ENCODE data around the gene LYST.
"Not testable (repeated sequence)": the region's sequence is repeated elsewhere in the genome, so short reads cannot be mapped to it uniquely, and the experiment has no call there.

The LYST gene

DNA sequence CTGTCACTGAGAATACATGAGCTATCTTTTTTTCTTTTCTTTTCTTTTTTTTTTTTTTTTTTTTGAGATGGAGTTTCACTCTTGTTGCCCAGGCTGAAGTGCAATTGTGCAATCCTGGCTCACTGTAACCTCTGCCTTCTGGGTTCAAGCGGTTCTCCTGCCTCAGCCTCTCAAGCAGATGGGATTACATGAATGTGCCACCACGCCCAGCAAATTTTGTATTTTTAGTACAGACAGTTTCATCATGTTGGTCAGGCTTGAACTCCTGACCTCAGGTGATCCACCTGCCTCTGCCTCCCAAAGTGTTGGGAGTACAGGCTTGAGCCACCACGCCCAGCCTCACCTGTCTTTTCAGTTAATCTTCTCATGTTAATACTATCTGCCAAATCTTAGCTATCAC, 112.5 kb downstream of the LYST start:
- DNase-seq: not testable (repeated sequence)

DNA sequence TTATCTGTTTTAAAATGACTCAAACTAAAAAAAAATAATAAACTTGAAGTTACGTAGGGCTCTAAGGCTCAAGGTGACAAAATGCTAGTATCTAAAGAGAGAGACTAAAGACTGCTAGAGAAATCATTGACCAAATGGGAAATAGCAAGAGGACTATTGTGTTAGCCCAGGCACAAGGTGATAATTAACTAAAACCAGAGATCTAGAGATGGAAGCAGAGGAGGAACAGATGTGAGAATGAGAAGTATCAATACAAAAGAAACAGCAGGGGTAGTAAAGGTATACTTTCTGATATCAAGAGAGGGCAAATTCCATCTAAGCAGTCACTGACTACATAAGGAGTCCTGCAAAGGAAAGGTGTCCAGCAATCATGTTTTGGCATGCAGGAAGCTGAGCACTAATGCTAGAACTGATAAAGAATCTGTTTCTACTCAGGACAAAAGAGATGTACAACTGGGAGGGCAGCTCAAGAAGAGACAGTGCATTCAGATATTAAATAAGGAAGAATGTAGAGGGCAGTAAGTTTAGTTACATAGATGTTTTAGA, 116.9 kb downstream of the LYST start:
- DNase-seq: no peak

DNA sequence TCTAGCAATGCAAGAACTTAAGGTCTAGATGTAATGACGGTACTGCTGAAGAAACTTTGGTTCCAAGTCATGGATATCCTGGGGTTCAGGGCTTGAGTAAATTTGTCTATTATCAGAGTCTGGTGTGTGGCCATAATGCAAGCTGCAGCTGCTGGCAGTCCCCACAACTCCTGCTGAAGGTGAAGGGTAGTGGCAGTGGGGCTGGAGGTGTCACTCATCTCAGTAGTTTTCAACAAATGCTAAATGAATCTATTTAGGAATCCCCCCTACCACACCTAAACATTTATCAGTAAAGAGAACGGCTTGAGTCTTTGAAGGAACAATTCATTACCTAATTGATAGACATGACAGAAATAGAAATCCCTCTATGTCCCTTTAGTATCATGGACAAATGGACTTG, 118.0 kb downstream of the LYST start:
- DNase-seq: no peak

DNA sequence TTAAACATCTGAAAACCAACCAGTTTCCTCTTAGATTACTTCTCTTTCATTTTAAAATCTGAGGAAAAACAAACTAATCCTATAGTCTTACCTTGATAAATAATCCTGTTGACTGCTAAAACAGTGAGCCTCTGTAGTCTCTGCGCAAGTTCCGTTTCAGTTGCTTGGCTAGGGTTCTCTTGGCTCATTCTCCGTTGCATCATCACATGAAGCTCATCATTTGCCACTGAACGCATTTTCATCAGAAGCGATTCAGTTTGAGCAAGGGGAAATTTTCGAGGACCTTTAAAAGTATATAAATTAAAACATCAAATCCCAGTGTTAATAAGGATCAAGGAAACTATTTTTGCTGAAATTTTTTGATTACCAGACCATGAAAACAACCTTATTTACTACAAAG, 120.5 kb downstream of the LYST start:
- DNase-seq: no peak

DNA sequence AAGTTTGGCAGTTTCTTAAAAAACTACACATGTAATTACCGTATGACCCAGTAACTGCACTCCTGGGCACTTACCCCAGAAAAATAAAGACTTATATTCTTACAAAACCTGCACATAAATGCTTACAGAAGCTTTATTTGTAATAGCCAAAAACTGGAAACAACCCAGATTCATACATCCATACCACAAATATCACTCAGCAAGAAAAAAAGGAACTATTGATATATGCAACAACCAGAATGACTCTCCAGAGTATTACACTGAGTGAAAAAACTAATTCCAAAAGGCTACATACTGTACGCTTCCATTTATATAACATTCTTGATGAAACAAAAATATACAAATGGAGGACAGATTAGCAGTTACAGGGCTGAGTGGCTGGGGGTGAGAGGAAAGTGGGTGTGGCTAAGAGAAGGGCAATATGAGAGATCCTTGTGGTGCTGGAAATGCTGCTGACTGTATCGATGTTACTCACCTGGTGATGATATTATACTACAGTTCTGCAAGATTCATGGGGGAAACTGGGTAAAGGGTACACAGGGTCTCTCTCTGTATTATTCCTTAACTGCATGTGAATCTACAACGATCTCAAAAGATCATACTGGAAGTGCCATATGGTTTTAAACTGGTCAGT, 121.1 kb downstream of the LYST start:
- no peak for DNase-seq

DNA sequence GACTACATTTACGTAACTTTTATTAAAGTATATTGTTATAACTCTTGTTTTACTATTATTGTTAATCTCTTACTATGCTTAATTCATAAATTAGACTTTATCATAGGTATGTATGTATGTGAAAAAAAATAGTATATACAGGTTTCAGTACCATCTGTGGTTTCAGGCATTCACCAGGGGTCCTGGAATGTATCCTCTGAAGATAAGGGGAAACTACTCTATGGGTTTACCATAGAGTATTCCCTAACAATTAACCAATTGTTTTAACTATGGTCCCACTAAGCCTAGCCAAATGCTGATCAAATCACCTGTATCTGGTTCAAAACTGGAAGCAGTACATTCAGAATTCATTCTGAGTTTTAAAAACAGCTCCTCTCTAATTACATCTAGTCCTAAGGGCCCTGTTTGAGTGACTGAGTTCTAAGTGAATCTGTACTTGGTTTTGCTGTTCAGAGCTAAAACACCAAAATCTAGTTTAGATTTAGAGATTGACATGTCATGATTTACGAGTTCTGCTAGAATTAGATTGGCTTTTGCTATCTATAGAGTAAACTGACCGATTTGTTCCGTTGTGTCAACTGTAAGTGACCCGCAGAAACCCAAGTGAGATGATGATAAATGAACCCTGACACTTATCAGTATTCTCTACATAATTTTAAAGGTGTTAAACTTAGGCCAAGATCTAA, 123.6 kb downstream of the LYST start:
- DNase-seq: no peak

DNA sequence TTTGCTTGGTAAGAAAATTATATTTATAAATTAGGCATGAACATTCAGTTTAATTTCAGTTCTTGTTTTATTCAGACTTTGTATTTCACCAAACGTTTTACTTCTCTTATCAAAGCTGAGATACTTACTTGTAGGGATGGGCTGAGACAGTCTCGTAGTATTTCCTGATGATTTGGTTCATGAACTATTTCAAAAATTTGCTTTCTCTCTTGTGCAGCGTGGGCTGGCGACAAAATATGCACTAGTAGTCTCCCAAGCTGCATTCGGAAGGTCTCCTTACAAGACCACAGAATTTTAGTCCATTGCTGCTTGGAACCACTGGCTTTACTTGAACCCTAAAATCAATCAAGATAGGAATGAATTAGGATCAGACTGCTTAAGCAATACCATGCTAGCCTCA, 125.4 kb downstream of the LYST start:
- no peak for DNase-seq

DNA sequence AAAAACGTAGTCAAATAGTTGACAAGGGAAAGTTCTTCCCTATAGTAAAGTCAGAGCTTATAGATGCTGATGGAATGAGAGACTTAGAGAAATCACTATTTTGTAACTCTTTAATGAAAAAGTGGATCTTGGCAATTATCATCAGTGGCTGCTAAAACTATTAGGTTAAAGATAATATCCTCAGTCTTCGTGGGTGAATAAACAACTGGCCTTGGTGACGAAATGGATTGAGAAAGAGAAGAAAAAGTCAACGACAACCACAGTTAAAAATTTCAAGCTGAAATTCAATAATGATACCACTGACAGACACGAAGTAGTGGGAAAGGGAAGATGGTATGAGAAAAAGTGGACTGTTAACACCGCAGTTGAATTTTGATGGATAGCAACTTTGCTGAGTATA, 127.1 kb downstream of the LYST start:
- DNase-seq: no peak

DNA sequence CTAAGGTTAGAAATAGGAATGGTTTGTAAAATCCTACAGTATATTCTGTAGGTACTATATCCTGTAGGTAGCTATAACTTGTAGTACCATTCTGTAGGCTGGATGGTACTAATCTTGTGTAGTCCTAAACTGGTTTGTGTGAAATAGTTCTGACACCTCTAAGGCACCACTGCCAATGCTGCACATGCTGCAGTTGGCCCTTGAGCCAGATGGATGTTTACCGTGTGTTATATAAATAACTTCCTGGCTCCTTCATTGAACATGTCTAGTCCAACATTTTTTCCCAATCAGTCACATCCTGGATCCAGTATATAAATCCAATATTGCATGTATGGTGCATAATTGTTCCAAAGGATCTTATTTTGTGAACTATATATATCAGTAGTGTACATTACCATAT, 127.6 kb downstream of the LYST start:
- no peak for DNase-seq

DNA sequence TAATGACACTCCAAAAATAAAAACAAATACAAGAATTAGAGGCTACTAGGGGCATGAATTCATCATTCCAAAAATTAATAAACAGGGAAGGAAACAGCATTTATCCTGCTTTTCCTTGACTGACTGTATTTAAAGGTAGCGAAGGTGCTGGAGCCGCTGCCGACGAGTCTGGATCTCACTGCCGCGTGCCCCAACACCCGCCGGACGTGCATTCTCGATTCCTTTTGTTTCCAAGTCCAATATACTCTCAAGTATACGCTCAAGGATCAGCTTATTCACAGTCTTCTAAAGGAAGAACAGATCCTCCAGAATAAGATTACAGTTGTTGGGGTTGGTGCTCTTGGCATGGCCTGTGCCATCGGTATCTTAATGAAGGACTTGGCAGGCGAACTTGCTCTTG, 129.0 kb downstream of the LYST start:
- DNase-seq: no peak

DNA sequence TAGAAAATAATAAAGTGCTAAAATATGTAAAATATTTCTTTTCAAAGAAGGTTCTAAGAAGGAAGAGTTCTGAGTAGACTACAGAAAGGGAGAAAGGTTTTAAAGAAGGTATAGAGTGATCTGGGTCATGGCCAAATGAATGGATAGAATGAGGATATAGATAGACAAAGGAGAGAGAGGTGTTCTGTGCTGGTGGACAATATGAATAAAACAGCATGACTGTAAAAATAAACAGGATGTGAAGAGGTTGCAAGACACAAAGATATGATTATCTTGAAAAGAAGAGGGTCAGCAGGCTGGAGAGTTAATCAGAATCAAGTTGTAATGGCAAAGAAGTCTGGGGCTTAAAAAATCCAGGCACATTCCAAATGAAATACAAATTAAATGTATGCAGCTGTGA, 130.4 kb downstream of the LYST start:
- DNase-seq: no peak

DNA sequence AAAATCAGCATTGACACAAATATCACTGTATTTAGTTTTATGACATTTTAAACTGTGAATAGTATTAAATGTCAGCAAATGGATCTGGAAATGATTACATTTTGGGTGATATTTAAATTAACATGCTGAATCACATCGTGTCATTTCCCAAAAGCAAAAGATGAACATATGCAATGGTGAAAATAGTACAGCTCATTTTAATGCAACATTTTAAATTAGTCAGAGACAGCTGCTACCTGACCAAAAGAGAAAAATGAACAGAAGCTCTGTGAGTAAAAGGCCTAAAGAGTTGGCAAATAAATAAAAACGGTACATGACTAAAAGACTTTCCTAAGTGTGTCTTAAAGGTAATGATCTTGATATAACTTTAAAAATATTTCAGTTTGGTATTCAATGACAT, 131.1 kb downstream of the LYST start:
- DNase-seq: no peak

DNA sequence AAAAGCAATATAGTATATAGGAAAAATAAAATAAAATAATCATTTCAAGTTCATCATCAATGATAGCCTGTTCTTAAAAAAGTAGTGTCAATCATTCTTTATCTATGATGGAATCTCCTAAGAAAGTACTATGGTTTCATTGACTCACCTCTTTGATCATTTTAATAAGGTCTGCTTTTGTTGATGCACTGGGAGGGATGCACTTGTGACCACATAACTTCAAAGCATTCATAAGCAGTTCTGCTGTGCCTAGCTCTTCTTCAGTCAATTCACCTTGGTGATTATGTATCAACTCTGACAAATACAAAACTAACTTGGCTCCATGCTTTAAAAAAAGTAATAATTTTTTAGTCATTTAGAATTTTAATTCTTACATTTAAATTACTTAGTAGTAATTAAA, 132.4 kb downstream of the LYST start:
- DNase-seq: no peak

DNA sequence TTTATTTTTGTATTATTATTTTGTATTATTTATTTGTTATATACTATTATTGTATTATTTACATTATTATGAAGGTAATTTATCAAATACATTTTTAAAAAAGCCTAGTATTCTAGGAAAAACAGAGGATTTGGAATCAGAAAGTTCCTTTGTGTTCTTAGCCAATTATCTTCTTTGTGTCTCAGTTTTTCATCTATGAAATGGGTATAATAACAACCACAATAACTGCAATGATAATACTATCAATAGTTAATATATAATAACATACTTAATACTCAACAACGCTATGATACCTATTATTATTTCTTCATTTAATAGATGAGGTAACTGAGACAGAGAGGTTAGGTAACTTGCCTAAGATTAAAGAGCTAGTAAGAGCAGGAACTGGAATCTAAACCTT, 136.7 kb downstream of the LYST start:
- DNase-seq: no peak

DNA sequence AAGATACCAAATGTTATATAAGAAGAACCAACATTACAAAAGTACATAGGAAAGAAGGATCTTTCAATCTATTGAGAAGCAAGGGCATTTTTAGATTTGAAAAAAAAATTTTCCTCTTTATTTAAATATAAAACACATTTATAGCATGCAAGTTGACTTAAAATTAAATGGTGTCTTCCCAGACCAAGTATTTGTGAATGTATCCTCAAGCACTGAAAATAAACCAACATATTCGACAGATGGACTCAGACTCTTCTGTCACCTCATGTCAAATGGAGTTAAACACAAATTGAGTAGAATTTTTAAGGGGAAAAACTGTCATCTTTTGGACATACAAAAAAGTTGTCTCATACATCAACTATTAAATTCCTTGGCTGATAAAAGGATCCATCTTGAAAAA, 140.1 kb downstream of the LYST start:
- DNase-seq: no peak

DNA sequence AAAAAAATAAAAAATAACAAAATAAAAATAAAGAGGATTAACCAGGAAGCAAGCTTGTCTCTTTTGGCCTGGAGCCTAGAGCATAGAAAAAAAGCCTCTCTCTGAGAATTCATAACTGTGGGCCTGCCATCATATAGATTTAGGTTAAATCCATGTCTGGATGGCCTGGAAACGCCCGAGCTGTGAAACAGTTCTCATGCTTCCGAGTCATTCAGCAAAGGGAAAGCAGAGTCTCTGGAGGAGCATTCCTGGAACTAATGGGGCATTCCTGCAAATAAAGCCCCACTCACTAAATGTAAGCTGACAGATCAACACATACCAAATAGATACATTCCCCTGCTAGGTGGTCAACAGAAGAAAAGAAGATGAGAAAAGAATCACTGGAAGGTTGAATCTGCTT, 141.3 kb downstream of the LYST start:
- no peak for DNase-seq

DNA sequence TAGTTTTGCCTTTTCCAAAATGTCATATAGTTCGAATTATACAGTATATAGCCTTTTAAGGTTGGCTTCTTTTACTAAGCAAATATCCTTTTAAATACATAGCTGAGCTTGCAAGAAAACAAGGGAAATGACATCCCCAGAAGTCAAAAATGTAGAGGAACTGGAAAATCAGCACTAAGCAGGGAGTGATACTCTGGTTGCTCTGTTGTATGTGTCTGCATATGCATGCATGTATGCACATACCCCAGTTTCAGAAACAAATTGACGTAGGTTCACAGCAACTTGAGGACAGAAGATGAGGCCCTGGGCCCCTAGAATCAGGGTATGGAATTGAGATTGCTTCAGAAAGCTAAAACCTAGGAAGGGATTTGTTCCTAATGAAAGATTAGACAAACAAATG, 142.0 kb downstream of the LYST start:
- DNase-seq: no peak

DNA sequence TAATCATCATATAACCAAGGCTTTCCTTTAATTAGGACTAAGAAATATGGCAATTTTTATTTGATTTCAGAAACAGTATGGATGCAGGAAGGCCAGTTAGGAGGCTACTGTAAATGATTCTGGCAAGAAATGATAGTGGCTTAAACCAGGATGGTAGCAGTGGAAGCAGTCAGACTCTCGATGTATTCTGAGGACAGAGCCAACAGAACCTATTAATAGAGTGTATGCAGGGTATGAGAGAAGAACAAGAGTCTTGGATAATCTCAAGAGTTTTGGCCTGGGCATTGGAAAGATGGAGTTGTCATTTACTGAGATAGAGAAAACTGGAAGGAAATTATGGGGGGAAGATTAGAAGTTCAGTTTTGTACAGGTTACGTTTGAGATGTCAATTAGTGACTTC, 143.8 kb downstream of the LYST start:
- no peak for DNase-seq

DNA sequence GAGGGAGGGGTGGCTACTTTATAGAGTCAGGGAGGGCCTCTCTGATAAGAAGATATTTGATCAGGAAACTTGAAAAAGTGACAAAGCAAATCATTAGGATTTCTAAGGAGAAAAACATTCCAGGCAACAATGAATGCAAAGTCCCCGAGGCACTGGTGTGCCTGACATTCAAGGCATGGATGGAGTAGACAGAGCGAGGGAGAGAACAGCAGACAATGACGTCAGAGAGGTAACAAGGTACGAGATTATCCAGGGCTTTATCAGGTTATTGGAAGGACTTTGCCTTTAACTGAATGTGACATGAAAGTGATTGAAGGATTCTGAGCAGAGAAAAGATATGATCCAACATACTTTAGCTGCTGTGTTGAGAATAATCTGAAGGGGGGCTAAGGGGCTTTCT, 144.7 kb downstream of the LYST start:
- DNase-seq: no peak

DNA sequence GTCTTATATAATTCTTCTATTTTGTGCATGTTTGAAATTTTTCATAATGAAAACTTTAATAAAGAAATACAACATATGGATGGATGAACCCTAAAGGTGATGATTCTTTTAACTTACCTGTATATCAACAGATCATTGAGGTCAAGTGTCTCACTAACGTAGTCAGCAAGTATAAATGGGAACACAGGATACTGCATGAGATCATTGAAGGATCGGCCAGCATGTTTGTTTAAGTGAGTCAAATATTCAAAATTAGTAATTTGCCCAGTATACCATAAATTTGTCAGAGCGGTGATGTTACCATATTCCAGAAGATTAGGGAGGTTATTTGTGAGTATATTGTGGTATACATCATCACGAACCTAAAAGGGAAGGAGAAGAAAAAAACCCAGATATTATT, 146.2 kb downstream of the LYST start:
- DNase-seq: no peak

DNA sequence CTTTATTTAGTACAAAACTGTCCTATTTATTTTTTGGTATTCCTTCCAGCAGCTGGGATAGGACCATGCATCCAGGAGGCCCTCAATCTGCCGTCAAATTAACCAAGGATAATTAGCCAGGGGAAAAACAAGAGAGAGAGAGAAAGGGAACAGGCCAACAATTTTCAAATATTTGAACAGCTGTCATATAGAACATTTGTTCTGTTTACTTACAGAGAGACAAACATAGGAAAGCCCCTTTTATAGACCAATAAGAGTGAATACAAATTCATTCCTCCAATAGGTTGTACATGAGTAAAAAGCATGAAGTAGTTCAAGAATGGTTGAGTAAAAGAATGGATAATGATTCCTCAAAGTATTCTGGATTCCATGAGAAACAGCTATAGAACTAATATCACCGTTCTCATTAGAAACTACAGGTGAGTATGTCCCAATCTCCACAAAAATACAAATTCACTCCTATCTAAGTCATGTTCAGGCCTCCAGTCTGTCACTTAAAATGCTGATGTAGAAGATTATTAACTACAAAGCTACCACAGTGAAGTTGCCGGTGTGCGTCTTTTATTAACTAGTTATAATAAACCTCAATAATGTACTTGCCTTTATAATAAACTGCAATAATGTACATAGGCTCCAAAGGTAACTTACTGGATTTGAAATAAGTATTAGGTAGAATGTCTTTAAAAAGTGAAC, 152.4 kb downstream of the LYST start:
- DNase-seq: no peak

DNA sequence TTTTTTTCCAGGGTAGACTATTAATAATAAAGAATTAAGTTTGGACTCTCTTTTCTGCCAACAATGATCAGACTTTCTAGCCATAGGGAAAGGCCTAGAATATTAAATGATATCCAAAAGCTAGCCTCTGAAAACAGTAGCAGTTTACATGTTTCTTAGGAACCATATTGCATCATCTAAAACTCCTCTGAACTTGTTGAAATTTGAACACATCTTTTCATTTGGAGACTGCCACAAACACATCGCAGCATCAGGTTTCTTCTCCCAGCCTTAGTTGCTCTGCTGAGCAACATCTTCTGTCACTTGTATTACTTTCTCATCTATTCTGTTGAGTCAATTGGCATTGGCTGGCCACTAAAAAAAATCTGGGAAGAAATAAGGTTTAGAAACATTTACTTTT, 153.9 kb downstream of the LYST start:
- DNase-seq: no peak

DNA sequence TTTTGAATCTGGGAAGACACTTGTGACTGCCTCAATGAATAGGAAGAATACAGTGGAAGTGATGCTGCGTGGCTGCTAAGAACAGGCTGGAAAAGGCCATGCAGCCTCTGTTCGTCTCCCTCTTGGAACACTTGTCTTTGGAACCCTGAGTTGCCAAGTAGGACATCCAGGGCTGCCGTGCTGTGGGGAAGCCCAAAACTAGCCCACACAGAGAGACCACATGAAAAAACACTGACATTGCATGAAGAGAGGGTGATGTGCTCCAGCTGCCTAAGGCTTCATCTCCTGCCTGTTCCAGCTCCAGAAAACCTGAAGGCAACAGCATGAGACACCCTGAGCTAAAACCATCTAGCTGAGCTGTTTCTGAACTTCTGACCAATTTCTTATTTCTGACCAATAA, 156.0 kb downstream of the LYST start:
- DNase-seq: no peak

DNA sequence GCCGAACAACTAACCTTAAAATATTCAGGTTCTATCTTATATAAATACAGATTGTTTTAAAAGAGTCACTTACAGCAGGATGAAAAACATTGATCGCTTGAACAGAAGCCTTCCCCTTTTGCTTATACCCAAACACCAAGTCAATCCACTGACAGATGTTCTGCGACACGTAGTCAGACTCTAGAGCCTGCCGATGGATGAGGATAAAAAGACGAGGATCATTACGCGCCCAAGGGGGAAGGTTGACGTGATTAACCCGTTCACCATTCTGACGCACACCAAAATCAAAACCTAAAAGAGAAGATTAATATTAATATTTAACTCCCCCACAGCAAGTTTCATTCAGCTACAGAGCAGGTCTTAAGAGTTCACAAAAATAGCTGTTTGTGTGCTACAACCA, 157.7 kb downstream of the LYST start:
- DNase-seq: no peak
